ENCODE measurements around the gene CEP43.

GRCh38 chr6:166996406-166996805 lies 2.8 kb upstream of the CEP43 start:
- TF ChIP-seq CTCF (IDR thresholded peaks at IDR 0.05) (no peak), POLR2AphosphoS5 (IDR thresholded peaks at IDR 0.05; ENCODE audit: low read depth, low read length) (no peak), TCF7L2 (IDR thresholded peaks at IDR 0.05; ENCODE audit: low read depth, low read length) (no peak), REST (IDR thresholded peaks at IDR 0.05; ENCODE audit: insufficient read depth in 1 of 2, low read depth in 2 of 2, low read length in 1 of 2) (no peak)
